H9 (cell line): ENCODE data around the gene CLEC2L. TPM values are rescaled to one million over a fixed set of nuclear protein-coding genes. Genes with fewer than 3 reads are reported as not detected.

Experiments used
- DNase-seq: peaks from one replicate; pipeline ENCODE4 v3.0.0-alpha.2; 2017
- H2AFZ ChIP-seq: one replicate; pipeline ENCODE4 v1.6.1; 2013; ENCODE audit warnings: mild to moderate bottlenecking, low read length, control low read depth, moderate library complexity
- H2AK5ac ChIP-seq: 2 replicates; pipeline ENCODE4 v1.6.1; 2013; ENCODE audit warnings: low read length, control low read depth, mixed read lengths; ENCODE audit not compliant: insufficient read length
- H2BK120ac ChIP-seq: one replicate; pipeline ENCODE4 v1.6.1; 2013; ENCODE audit warnings: low read depth, mild to moderate bottlenecking, low read length, control low read depth, inconsistent platforms; ENCODE audit not compliant: poor library complexity, severe bottlenecking
- H2BK12ac ChIP-seq: 2 replicates; pipeline ENCODE4 v1.6.1; 2013; ENCODE audit warnings: low read length, control low read depth, mixed read lengths, low read depth; ENCODE audit not compliant: insufficient read length
- H2BK15ac ChIP-seq: 2 replicates; pipeline ENCODE4 v1.6.1; 2013; ENCODE audit warnings: low read depth, low read length, control low read depth
- H2BK20ac ChIP-seq: one replicate; pipeline ENCODE4 v1.6.1; 2013; ENCODE audit warnings: low read depth, mild to moderate bottlenecking, low read length, control low read depth, inconsistent platforms; ENCODE audit not compliant: poor library complexity, severe bottlenecking
- H2BK5ac ChIP-seq: 2 replicates; pipeline ENCODE4 v1.6.1; 2013; ENCODE audit warnings: low read length, control low read depth, mixed read lengths; ENCODE audit not compliant: insufficient read length
- H3K14ac ChIP-seq: 2 replicates; pipeline ENCODE4 v1.6.1; 2013; ENCODE audit warnings: low read length, control low read depth; ENCODE audit not compliant: insufficient read depth
- H3K18ac ChIP-seq: 2 replicates; pipeline ENCODE4 v1.6.1; 2013; ENCODE audit warnings: low read depth, mild to moderate bottlenecking, mixed read lengths, low read length, control low read depth; ENCODE audit not compliant: insufficient read length
- H3K23ac ChIP-seq: 2 replicates; pipeline ENCODE4 v1.6.1; 2013; ENCODE audit warnings: low read length, control low read depth, mixed read lengths, low read depth; ENCODE audit not compliant: insufficient read length
- H3K23me2 ChIP-seq: 2 replicates; pipeline ENCODE4 v1.6.1; 2013; ENCODE audit warnings: low read depth, mild to moderate bottlenecking, mixed read lengths, low read length, control low read depth; ENCODE audit not compliant: insufficient read length, poor library complexity, severe bottlenecking
- H3K27ac ChIP-seq: 2 replicates; pipeline ENCODE4 v1.5.1; 2013; ENCODE audit warnings: low read length, control low read depth, mixed read lengths, low read depth; ENCODE audit not compliant: insufficient read length
- H3K27me3 ChIP-seq: 2 replicates; pipeline ENCODE4 v1.6.1; 2013; ENCODE audit warnings: low read length, control low read depth, inconsistent platforms; ENCODE audit not compliant: insufficient read depth
- H3K4ac ChIP-seq: 2 replicates; pipeline ENCODE4 v1.6.1; 2013; ENCODE audit warnings: low read depth, mild to moderate bottlenecking, control low read depth, inconsistent platforms, low read length, moderate library complexity
- H3K4me1 ChIP-seq: 2 replicates; pipeline ENCODE4 v1.6.1; 2013; ENCODE audit warnings: low read length, control low read depth, inconsistent platforms; ENCODE audit not compliant: insufficient read depth
- H3K4me2 ChIP-seq: 2 replicates; pipeline ENCODE4 v1.6.1; 2013; ENCODE audit warnings: low read length, control low read depth, mixed read lengths; ENCODE audit not compliant: insufficient read length, insufficient read depth
- H3K56ac ChIP-seq: 2 replicates; pipeline ENCODE4 v1.6.1; 2013; ENCODE audit warnings: low read depth, mild to moderate bottlenecking, mixed read lengths, low read length, control low read depth; ENCODE audit not compliant: insufficient read length
- H3K79me1 ChIP-seq: 2 replicates; pipeline ENCODE4 v1.6.1; 2013; ENCODE audit warnings: low read depth, mild to moderate bottlenecking, moderate library complexity, low read length, control low read depth, inconsistent platforms; ENCODE audit not compliant: insufficient read depth, poor library complexity, severe bottlenecking
- H3K79me2 ChIP-seq: 2 replicates; pipeline ENCODE4 v1.6.1; 2013; ENCODE audit warnings: low read length, control low read depth, inconsistent platforms; ENCODE audit not compliant: insufficient read depth
- H3K9ac ChIP-seq: 2 replicates; pipeline ENCODE4 v1.6.1; 2013; ENCODE audit warnings: low read length, control low read depth, mixed read lengths; ENCODE audit not compliant: insufficient read length; ENCODE audit errors: extremely low read depth
- H3K9me3 ChIP-seq: one replicate; pipeline ENCODE4 v1.6.1; 2013; ENCODE audit warnings: low read depth, low read length, inconsistent platforms; ENCODE audit not compliant: control insufficient read depth
- H3T11ph ChIP-seq: one replicate; pipeline ENCODE4 v1.6.1; 2013; ENCODE audit warnings: mild to moderate bottlenecking, low read length, control low read depth, inconsistent platforms
- H4K20me1 ChIP-seq: one replicate; pipeline ENCODE4 v1.6.1; 2013; ENCODE audit not compliant: control insufficient read depth, insufficient read length, insufficient read depth
- H4K5ac ChIP-seq: 2 replicates; pipeline ENCODE4 v1.6.1; 2013; ENCODE audit warnings: low read depth, mild to moderate bottlenecking, mixed read lengths, low read length, control low read depth; ENCODE audit not compliant: insufficient read length
- H4K8ac ChIP-seq: replicated peaks from 2 replicates; pipeline ENCODE4 v1.6.1; 2013; ENCODE audit warnings: low read length, control low read depth, mixed read lengths, low read depth; ENCODE audit not compliant: insufficient read length
- H4K91ac ChIP-seq: 2 replicates; pipeline ENCODE4 v1.6.1; 2013; ENCODE audit warnings: low read depth, mild to moderate bottlenecking, moderate library complexity, mixed read lengths, low read length, control low read depth; ENCODE audit not compliant: insufficient read length
- H3K27ac Mint-ChIP-seq, 3 experiments: 2 replicates in 2 of 3; 3 replicates in 1 of 3; pipeline ENCODE4 v1.8.0; 2020 to 2021; ENCODE audit warnings: mixed read lengths in 3 of 3, mild to moderate bottlenecking in 1 of 3, moderate library complexity in 1 of 3
- H3K27me3 Mint-ChIP-seq: 2 replicates; pipeline ENCODE4 v1.8.0; 2021; ENCODE audit warnings: low read depth, mild to moderate bottlenecking, moderate library complexity, mixed read lengths
- H3K36me3 Mint-ChIP-seq, 3 experiments: 2 replicates in 2 of 3; 3 replicates in 1 of 3; pipeline ENCODE4 v1.8.0; 2020 to 2021; ENCODE audit warnings: low read depth in 3 of 3, mixed read lengths in 3 of 3; ENCODE audit not compliant: insufficient read depth in 1 of 3
- H3K4me1 Mint-ChIP-seq, 2 experiments: 2 replicates each; pipeline ENCODE4 v1.8.0; 2020; ENCODE audit warnings: mixed read lengths in 2 of 2
- H3K4me3 Mint-ChIP-seq, 2 experiments: 2 replicates in 1 of 2; 3 replicates in 1 of 2; pipeline ENCODE4 v1.8.0; 2020 to 2021; ENCODE audit warnings: mild to moderate bottlenecking in 2 of 2, mixed read lengths in 2 of 2, moderate library complexity in 1 of 2
- H3K9me3 Mint-ChIP-seq, 2 experiments: 2 replicates in 1 of 2; 3 replicates in 1 of 2; pipeline ENCODE4 v1.8.0; 2020; ENCODE audit warnings: mild to moderate bottlenecking in 2 of 2, mixed read lengths in 2 of 2, moderate library complexity in 1 of 2
- CTCF ChIP-seq: fragments of 200-600 bp; sonication (generic); conservative IDR thresholded peaks from 3 replicates; pipeline ENCODE4 v1.8.0; 2021; ENCODE audit warnings: antibody characterized with exemption, mild to moderate bottlenecking
- WGBS: extraction: QIAGEN DNeasy Blood & Tissue Kit; methylation state at CpG from one replicate; pipeline ENCODE4 v1.1.7; 2013; ENCODE audit warnings: missing lambda C conversion rate, low lambda C conversion rate, mixed read lengths; ENCODE audit not compliant: insufficient read length; ENCODE audit errors: extremely low coverage; 5-methylcytosine and 5-hydroxymethylcytosine counted together
- total RNA-seq: library from RNA; stranded (reverse); gene quantifications from 2 replicates; pipeline ENCODE4 v1.2.1, GENCODE V29; 2021

The CLEC2L gene
- total RNA-seq, 1 experiment from 2014 or later: 0.74 TPM

GRCh38 chr7:139589474-139589873 is 66.0 kb downstream of the CLEC2L start:
- Histone ChIP-seq H3K4me1 (no peaks in the 10 kb centered on the region), H3K23ac (no peak overlapping the region), H4K91ac (no peak overlapping the region), H3K18ac (no peak overlapping the region), H4K8ac (no peak overlapping the region), H2AFZ (no peak overlapping the region), H3K4me2 (no peak overlapping the region), H3K9me3 (no peaks in the 10 kb centered on the region), H2AK5ac (no peak overlapping the region), H3K56ac (no peak overlapping the region), H3K9ac (no peak overlapping the region), H3T11ph (no peak overlapping the region), H2BK12ac (no peak overlapping the region), H2BK20ac (no peak overlapping the region), H3K23me2 (no peaks in the 10 kb centered on the region), H4K5ac (no peak overlapping the region), H3K27me3 (no peaks in the 10 kb centered on the region), H3K14ac (no peak overlapping the region), H2BK5ac (no peak overlapping the region), H2BK120ac (no peak overlapping the region), H3K79me1 (no peaks in the 10 kb centered on the region), H3K27ac (no peak overlapping the region), H3K4ac (no peak overlapping the region), H4K20me1 (no peaks in the 10 kb centered on the region), H2BK15ac (no peak overlapping the region), H3K79me2 (no peaks in the 10 kb centered on the region)
- H3K4me1 Mint-ChIP-seq: peaks cover 3 to 10% of the 10 kb centered on the region in 2 experiments
- no peak overlapping the region for H3K4me3 Mint-ChIP-seq
- H3K36me3 Mint-ChIP-seq: peaks cover 0 to 10% (median 6%) of the 10 kb centered on the region in 3 experiments; a peak in 4 of 7 replicates
- no peak for DNase-seq
- H3K27me3 Mint-ChIP-seq: no peaks in the 10 kb centered on the region
- WGBS: no CpG with 5 or more reads among the region's 1 CpG
- TF ChIP-seq CTCF: no peak
- no peak overlapping the region for H3K27ac Mint-ChIP-seq
- H3K9me3 Mint-ChIP-seq: no peaks in the 10 kb centered on the region
